ENCODE results near the gene USP3. TPM values are rescaled to one million over a fixed set of nuclear protein-coding genes. Genes with fewer than 3 reads are reported as not detected.

Gene USP3
- total and polyA plus RNA-seq, 10 of the 15 experiments (the other 5 are each of a cell fraction or from before 2014, with no cell fraction given) = 23.8 to 64.5 (median 50.3) TPM

DNA sequence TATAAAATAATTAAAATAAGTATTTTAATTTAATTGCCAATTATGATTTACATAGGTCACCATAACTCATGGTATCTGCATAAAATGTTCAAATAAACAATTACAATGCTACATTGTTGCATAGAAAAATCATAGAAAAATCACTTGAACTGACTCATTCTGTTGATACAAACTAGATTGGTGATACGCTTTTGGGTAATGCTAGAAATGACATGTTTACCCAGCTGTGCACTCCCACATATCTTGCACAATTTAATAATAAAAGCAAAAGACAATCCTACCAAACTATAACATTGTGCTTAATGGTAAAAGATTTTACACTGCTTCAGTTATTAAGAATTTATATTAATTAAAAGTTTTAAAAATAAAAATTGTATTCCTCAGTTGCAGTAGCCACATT, 47.0 kb downstream of the USP3 start:
- no TSS peak for BruUV-seq (replicated peaks)
- FAIRE-seq (no peak), ATAC-seq (no peak), DNase-seq (ENCODE audit: low read depth, low spot score) (no peak)
- H3K79me2 ChIP-seq (ENCODE audit: control insufficient read depth, insufficient read depth, low read length) = peaks cover 8% of the 10 kb centered on the region
- RAD21 ChIA-PET (ENCODE audit: unreplicated experiment) = interaction anchor here (0.9 to 1.9 kb wide), 4 partner anchors 10 to 85 kb away, joined by 3 to 9 read pairs (median 6); no protein-coding TSS in a partner anchor
- H3K27ac ChIP-seq (ENCODE audit: control insufficient read depth, insufficient read depth) = no peak overlapping the region
- in situ Hi-C loops (cut with MboI) = no loop called here
- no peak overlapping the region for H3K9ac ChIP-seq (ENCODE audit: control insufficient read depth, insufficient read depth, low read length)
- no peak overlapping the region for H3K4me3 ChIP-seq
- no peaks in the 10 kb centered on the region for H3K9me3 ChIP-seq (replicated peaks; ENCODE audit: control insufficient read depth, insufficient read depth, low read length)
- WGBS (ENCODE audit: insufficient coverage, insufficient replicate concordance, low lambda C conversion rate, missing lambda C conversion rate) = 100% methylated on average over 1 of the region's 1 CpG
- SMC1A ChIA-PET (ENCODE audit: uncharacterized antibody, unreplicated experiment) = interaction anchor here (0.7 to 2.3 kb wide), 11 partner anchors 9 to 262 kb away, joined by 3 to 15 read pairs (median 5); no protein-coding TSS in a partner anchor
- intact Hi-C loops (cut with micrococcal nuclease; ENCODE audit: unreplicated experiment) = no loop called here
- H2AFZ ChIP-seq (ENCODE audit: control insufficient read depth, low read depth, low read length) = no peak overlapping the region
- no peaks in the 10 kb centered on the region for H4K20me1 ChIP-seq (ENCODE audit: control insufficient read depth, insufficient read depth)
- TF ChIP-seq EGR1 (IDR thresholded peaks at IDR 0.05; ENCODE audit: borderline replicate concordance in 1 of 2, low read depth in 2 of 2, low read length in 2 of 2) (no peak), POU2F2 (IDR thresholded peaks at IDR 0.05; ENCODE audit: borderline replicate concordance, low read depth, low read length) (no peak), CBX3 (IDR thresholded peaks at IDR 0.05; ENCODE audit: borderline replicate concordance, low read depth) (no peak), BACH1 (IDR thresholded peaks at IDR 0.05; ENCODE audit: borderline replicate concordance) (no peak), ZNF207 (IDR thresholded peaks at IDR 0.05; ENCODE audit: borderline replicate concordance) (no peak), ZNF217 (IDR thresholded peaks at IDR 0.05) (no peak), ZSCAN29 (IDR thresholded peaks at IDR 0.05) (no peak), ASH2L (IDR thresholded peaks at IDR 0.05; ENCODE audit: borderline replicate concordance, low read depth) (no peak), NFXL1 (IDR thresholded peaks at IDR 0.05; ENCODE audit: borderline replicate concordance) (no peak), SREBF1 (IDR thresholded peaks at IDR 0.05; ENCODE audit: low read length) (no peak), EZH2 (IDR thresholded peaks at IDR 0.05; ENCODE audit: borderline replicate concordance, control insufficient read depth, low read depth, low read length) (no peak)
- H3K4me2 ChIP-seq (ENCODE audit: control insufficient read depth, insufficient read depth) = no peak overlapping the region
- H3K36me3 ChIP-seq (ENCODE audit: control insufficient read depth in 2 of 2, insufficient read depth in 2 of 2, low read length in 1 of 2) = peaks cover 1 to 12% of the 10 kb centered on the region in 2 experiments; a peak in 2 of 4 replicates
- CTCF ChIA-PET = interaction anchor here (1.1 to 2.9 kb wide), 4 partner anchors 10 to 84 kb away, joined by 4 to 14 read pairs (median 4); no protein-coding TSS in a partner anchor
- no peaks in the 10 kb centered on the region for H3K27me3 ChIP-seq (replicated peaks in 1 of 2; ENCODE audit: control insufficient read depth in 2 of 2, insufficient read depth in 2 of 2, low read length in 1 of 2)
- POLR2A ChIA-PET = interaction anchor here (0.6 to 1.9 kb wide), 5 partner anchors 15 to 92 kb away, joined by 3 to 5 read pairs (median 3); no protein-coding TSS in a partner anchor
- peaks cover 5% of the 10 kb centered on the region for H3K4me1 ChIP-seq (ENCODE audit: control insufficient read depth, insufficient read depth, low read length)
